Left ventricle myocardium inferior (tissue), 1 donor: Measurements from ENCODE around the gene AFAP1. TPM values are rescaled to one million over a fixed set of nuclear protein-coding genes. Genes with fewer than 3 reads are reported as not detected.

Experiments used
- DNase-seq: peaks from one replicate; pipeline ENCODE4 v3.0.0-alpha.2; 2020
- H3K27ac ChIP-seq: fragments of 200-600 bp; replicated peaks from 2 replicates; pipeline ENCODE4 v1.8.0; 2021
- H3K27me3 ChIP-seq: fragments of 200-600 bp; 2 replicates; pipeline ENCODE4 v1.8.0; 2021; ENCODE audit warnings: low read depth
- H3K36me3 ChIP-seq: fragments of 200-600 bp; 2 replicates; pipeline ENCODE4 v1.8.0; 2021
- H3K4me1 ChIP-seq: fragments of 200-600 bp; 2 replicates; pipeline ENCODE4 v1.8.0; 2021
- H3K4me3 ChIP-seq: fragments of 200-600 bp; 2 replicates; pipeline ENCODE4 v1.8.0; 2021; ENCODE audit warnings: mild to moderate bottlenecking, moderate library complexity
- H3K9me3 ChIP-seq: fragments of 200-600 bp; replicated peaks from 2 replicates; pipeline ENCODE4 v1.8.0; 2021
- intact Hi-C: fragments of 100-400 bp; cut with micrococcal nuclease; formaldehyde crosslinking; loops from one replicate; pipeline ENCODE4 v1.11.0; 2022
- total RNA-seq: library from RNA; stranded (reverse); fragmentation: NEBNext Ultra II Directional; extraction: Animal tissue kit (Norgen Biotek cat#: 25700); gene quantifications from one replicate; pipeline ENCODE4 v1.2.1, GENCODE V29; 2021
- TF ChIP-seq, protein P1 (sequence below): fragments of 200-600 bp; IDR thresholded peaks from 2 replicates; pipeline ENCODE4 v1.8.0; 2021; ENCODE audit warnings: antibody characterized with exemption, mild to moderate bottlenecking, borderline replicate concordance
- donor health status: DM: no; HTN: yes; CAD: no; lungs with severe emphysema.

AFAP1 gene
- total RNA-seq, 1 donor from 2014 or later = 6.8 TPM

DNA sequence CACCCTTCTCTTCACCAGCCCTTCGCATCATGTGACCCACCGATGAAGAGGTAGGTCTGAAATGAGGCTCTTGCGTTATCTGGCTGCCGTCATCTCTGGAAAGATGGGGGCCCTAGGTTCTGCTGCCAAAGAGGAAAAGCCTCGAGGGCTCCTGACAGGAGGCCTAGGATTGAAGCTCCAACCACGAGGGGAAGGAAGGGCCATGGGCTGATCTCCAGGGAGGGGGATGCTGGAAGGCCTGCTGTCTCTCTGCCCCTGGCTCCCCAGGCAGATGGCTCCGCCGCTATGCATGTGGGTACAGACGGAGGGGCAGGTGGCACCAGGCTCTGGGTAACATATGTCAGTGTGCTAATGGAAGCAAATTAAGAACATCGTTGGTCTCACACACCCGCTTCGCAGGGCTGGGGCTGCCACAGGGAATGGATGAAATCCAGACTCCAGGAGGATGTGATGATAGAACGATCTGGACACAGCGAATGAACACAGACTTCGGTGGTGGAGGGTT lies 44.9 kb downstream of the AFAP1 start:
- intact Hi-C loops = no loop called here
- H3K4me1 ChIP-seq = peaks cover 24% of the 10 kb centered on the region
- TF ChIP-seq, protein P1, sequence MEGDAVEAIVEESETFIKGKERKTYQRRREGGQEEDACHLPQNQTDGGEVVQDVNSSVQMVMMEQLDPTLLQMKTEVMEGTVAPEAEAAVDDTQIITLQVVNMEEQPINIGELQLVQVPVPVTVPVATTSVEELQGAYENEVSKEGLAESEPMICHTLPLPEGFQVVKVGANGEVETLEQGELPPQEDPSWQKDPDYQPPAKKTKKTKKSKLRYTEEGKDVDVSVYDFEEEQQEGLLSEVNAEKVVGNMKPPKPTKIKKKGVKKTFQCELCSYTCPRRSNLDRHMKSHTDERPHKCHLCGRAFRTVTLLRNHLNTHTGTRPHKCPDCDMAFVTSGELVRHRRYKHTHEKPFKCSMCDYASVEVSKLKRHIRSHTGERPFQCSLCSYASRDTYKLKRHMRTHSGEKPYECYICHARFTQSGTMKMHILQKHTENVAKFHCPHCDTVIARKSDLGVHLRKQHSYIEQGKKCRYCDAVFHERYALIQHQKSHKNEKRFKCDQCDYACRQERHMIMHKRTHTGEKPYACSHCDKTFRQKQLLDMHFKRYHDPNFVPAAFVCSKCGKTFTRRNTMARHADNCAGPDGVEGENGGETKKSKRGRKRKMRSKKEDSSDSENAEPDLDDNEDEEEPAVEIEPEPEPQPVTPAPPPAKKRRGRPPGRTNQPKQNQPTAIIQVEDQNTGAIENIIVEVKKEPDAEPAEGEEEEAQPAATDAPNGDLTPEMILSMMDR = no peak
- no peak for DNase-seq
- no peaks in the 10 kb centered on the region for H3K9me3 ChIP-seq
- no peaks in the 10 kb centered on the region for H3K36me3 ChIP-seq
- no peak overlapping the region for H3K4me3 ChIP-seq
- H3K27me3 ChIP-seq = no peaks in the 10 kb centered on the region
- no peak overlapping the region for H3K27ac ChIP-seq

DNA sequence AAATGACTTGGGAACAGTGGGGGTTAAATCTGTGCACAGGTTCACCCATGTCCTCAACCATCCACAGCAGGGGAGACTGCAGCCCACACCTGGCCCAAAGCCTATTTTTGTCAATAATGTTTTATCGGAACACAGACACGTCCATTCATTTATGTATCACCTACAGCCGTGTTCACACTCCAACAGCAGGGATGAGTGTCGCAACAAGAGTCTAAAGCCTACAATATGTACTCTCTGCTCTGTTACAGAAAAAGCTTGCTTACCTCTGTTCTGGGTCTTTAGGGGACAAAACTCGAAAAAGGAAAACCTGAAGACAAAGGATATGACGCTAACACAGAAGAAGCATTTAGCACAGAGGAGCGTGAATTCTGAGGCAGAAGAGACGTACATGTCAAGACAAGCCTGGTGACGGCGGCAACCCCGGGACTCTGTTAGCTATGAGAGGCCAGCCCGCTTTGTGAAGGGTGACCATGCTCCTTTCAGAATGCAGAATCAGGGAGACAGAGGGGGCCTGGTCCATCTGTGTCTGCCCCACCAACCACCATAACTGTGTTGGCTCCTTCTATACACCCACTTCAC lies 45.5 kb downstream of the AFAP1 start:
- peaks cover 24% of the 10 kb centered on the region for H3K4me1 ChIP-seq
- peaks cover 3% of the 10 kb centered on the region for H3K9me3 ChIP-seq
- intact Hi-C loops = no loop called here
- no peaks in the 10 kb centered on the region for H3K27me3 ChIP-seq
- TF ChIP-seq, protein P1 = no peak
- no peak for DNase-seq
- H3K36me3 ChIP-seq = no peaks in the 10 kb centered on the region
- H3K27ac ChIP-seq = no peak overlapping the region
- no peak overlapping the region for H3K4me3 ChIP-seq

DNA sequence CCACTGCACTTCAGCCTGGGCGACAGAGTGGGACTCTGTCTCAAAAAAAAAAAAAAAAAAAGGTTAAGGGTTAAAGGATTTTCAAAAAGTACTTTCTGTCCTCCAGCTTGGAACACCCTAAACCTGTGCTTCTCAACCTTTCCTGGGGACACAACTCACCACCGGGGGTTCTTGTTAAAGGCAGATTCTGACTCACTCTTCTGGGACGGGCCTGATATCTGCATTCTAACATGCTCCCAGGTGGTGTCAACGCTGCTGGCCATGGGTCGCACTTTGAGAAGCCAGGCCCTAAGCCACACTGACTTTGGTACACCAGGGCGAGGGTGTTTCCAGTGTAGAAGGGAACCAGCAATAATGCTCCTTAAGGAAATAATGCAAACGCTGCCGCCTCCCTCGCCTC lies 46.1 kb downstream of the AFAP1 start:
- intact Hi-C loops = no loop called here
- TF ChIP-seq, protein P1 = no peak

DNA sequence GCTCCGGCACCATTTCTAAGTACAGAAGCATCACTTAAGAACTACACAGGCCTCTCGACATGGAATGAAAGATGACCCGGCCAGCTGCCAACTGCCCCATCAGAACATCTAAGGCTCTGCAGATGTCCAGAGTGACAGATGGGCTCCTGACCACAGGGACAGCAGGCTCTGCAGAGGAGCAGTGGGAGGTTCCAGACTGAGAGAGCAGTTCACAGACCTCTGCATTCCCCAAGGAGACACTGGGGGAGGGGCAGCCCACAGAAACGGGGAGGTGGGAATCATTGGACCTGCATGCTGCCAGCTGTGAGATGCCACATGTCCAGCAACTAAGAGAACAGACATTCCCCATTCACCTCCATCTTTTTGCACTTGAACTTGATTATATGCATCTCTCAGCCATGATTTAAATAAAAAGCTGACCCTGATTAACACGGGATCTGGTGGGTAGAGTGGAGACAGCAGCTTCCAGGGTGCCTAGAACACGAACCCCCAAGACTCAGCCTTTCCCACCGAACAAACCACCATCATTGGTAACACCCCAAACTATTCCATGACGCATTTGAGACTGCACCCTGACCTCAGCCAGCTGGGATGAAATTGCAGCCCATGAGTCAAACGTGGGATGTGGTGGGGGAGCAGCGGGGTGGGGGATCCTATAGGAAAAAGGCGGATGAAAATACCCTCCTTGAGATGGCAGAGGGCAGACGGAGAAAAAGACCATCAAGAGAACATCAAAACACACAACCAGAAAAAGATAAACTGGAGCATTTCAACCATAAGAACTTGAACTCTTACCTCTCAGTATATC lies 47.2 kb downstream of the AFAP1 start:
- no peak overlapping the region for H3K4me3 ChIP-seq
- no peaks in the 10 kb centered on the region for H3K36me3 ChIP-seq
- H3K27ac ChIP-seq = no peak overlapping the region
- H3K4me1 ChIP-seq = peaks cover 21% of the 10 kb centered on the region
- intact Hi-C loops = no loop called here
- DNase-seq = no peak
- peaks cover 14% of the 10 kb centered on the region for H3K9me3 ChIP-seq
- no peaks in the 10 kb centered on the region for H3K27me3 ChIP-seq
- TF ChIP-seq, protein P1 = no peak

More for the DNA sequence above, 46.1 kb downstream of the AFAP1 start:
- H3K4me1 ChIP-seq = peaks cover 24% of the 10 kb centered on the region
- no peak overlapping the region for H3K4me3 ChIP-seq
- H3K9me3 ChIP-seq = peaks cover 9% of the 10 kb centered on the region
- no peaks in the 10 kb centered on the region for H3K36me3 ChIP-seq
- DNase-seq = no peak
- no peak overlapping the region for H3K27ac ChIP-seq
- H3K27me3 ChIP-seq = no peaks in the 10 kb centered on the region

DNA sequence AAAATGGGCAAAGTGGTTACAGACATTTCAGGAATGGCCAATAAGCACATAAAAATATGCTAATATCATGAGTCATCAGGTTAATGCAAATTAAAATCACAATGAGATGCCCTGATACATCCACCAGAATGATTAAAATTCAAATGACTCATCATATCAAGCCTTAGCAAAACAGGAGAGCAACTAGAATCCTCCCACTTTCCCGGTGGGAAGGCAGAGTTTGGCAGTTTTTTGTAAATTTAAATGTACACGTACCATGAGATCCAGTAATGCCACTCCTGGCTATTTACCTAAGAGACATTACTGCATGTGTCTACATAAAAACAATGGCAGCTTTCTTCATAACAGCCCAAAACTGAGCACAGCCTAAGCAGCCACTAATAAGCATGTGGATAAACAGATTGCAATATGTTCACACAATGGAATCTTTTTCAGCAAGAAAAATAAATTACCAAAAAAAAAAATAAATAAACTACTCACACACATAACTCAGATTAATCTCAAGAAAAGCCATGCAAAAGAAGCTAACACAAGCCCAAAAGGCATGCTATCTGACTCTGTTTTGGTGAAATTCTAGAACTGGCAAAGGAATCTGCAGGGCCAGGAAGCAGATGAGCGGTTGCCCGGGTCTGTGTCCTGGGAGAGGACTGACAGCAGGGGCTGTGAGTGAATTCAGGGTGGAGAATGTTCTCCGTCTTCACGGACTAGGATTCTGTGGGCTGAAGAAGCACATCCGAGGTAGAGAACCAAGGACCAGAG lies 48.8 kb downstream of the AFAP1 start:
- DNase-seq = no peak
- H3K27me3 ChIP-seq = no peaks in the 10 kb centered on the region
- TF ChIP-seq, protein P1 = no peak
- H3K4me3 ChIP-seq = no peak overlapping the region
- no peak overlapping the region for H3K27ac ChIP-seq
- intact Hi-C loops = no loop called here
- H3K36me3 ChIP-seq = no peaks in the 10 kb centered on the region
- peaks cover 14% of the 10 kb centered on the region for H3K9me3 ChIP-seq
- H3K4me1 ChIP-seq = peaks cover 37% of the 10 kb centered on the region
